KMS-11 (cell line): ENCODE data around the gene FRAT2.
A peak's percentile ranks its signal among the peaks of the same experiment; 100 is the strongest.

Experiments used
- H2AFZ ChIP-seq: fragments of 200-600 bp; sonication (generic); 2 replicates; pipeline ENCODE4 v1.6.1; 2016; ENCODE audit warnings: antibody characterized with exemption, mixed run types, low read depth
- H3K27ac ChIP-seq: fragments of 200-600 bp; sonication (generic); 2 replicates; pipeline ENCODE4 v1.6.1; 2016; ENCODE audit warnings: mild to moderate bottlenecking, mixed run types
- H3K27me3 ChIP-seq: fragments of 200-600 bp; sonication (generic); 2 replicates; pipeline ENCODE4 v1.6.1; 2017; ENCODE audit warnings: mild to moderate bottlenecking, low read depth, mixed run types, moderate library complexity; ENCODE audit not compliant: insufficient read depth
- H3K36me3 ChIP-seq: fragments of 200-600 bp; sonication (generic); 2 replicates; pipeline ENCODE4 v1.6.1; 2017; ENCODE audit warnings: mild to moderate bottlenecking, mixed run types; ENCODE audit not compliant: insufficient read depth
- H3K4me1 ChIP-seq: fragments of 200-600 bp; sonication (generic); 2 replicates; pipeline ENCODE4 v1.6.1; 2016; ENCODE audit warnings: mild to moderate bottlenecking, low read depth, mixed run types; ENCODE audit not compliant: poor library complexity, severe bottlenecking
- H3K4me2 ChIP-seq: fragments of 200-600 bp; sonication (generic); 2 replicates; pipeline ENCODE4 v1.7.0; 2016; ENCODE audit warnings: mild to moderate bottlenecking, mixed run types
- H3K4me3 ChIP-seq: fragments of 200-600 bp; sonication (generic); IDR thresholded peaks from 2 replicates; pipeline ENCODE4 v1.6.1; 2017; ENCODE audit warnings: low read depth, low read length, mixed read lengths; ENCODE audit not compliant: insufficient read depth
- H3K79me2 ChIP-seq: fragments of 200-600 bp; sonication (generic); 2 replicates; pipeline ENCODE4 v1.6.1; 2016; ENCODE audit warnings: low read depth, mixed run types; ENCODE audit not compliant: insufficient read depth
- H3K9ac ChIP-seq: fragments of 200-600 bp; sonication (generic); 2 replicates; pipeline ENCODE4 v1.6.1; 2016; ENCODE audit warnings: mild to moderate bottlenecking, mixed run types
- H4K20me1 ChIP-seq: fragments of 200-600 bp; sonication (generic); 2 replicates; pipeline ENCODE4 v1.6.1; 2016; ENCODE audit warnings: mild to moderate bottlenecking, mixed run types; ENCODE audit not compliant: insufficient read depth
- TF ChIP-seq, protein P1 (sequence below): fragments of 200-600 bp; sonication (generic); conservative IDR thresholded peaks from 2 replicates; pipeline ENCODE4 v1.6.1; 2017; ENCODE audit warnings: low read depth, mild to moderate bottlenecking, antibody characterized with exemption, low read length, moderate library complexity, mixed read lengths

Gene FRAT2

GRCh38 chr10:97300980-97301379, 33.5 kb downstream of the FRAT2 start:
- no peak overlapping the region for H3K9ac ChIP-seq
- H2AFZ ChIP-seq, result no peak overlapping the region
- TF ChIP-seq, protein P1, sequence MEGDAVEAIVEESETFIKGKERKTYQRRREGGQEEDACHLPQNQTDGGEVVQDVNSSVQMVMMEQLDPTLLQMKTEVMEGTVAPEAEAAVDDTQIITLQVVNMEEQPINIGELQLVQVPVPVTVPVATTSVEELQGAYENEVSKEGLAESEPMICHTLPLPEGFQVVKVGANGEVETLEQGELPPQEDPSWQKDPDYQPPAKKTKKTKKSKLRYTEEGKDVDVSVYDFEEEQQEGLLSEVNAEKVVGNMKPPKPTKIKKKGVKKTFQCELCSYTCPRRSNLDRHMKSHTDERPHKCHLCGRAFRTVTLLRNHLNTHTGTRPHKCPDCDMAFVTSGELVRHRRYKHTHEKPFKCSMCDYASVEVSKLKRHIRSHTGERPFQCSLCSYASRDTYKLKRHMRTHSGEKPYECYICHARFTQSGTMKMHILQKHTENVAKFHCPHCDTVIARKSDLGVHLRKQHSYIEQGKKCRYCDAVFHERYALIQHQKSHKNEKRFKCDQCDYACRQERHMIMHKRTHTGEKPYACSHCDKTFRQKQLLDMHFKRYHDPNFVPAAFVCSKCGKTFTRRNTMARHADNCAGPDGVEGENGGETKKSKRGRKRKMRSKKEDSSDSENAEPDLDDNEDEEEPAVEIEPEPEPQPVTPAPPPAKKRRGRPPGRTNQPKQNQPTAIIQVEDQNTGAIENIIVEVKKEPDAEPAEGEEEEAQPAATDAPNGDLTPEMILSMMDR, result no peak
- H3K4me3 ChIP-seq, result no peak overlapping the region
- H3K27ac ChIP-seq, result no peak overlapping the region
- H3K27me3 ChIP-seq, result no peaks in the 10 kb centered on the region
- H3K79me2 ChIP-seq, result no peaks in the 10 kb centered on the region
- H3K36me3 ChIP-seq, result no peaks in the 10 kb centered on the region
- H3K4me1 ChIP-seq, result peaks cover 4% of the 10 kb centered on the region
- no peaks in the 10 kb centered on the region for H4K20me1 ChIP-seq
- H3K4me2 ChIP-seq, result no peak overlapping the region

DNA sequence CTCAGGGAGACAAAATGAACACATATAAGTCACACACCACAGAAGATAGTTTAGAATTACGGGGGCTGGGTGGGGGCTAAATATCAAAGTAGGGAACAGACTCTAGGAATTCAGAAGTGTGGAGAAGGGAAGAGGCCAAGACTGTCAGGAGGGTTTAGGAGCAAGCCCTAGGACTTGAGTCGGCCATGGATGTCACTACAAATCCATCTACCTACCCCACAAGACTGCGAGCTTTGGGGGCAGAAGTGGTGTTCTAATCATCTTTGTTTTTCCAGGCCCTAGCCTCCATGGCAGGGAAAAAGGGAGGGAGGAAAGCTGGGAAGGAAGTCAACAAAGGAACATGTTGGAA, 36.3 kb downstream of the FRAT2 start:
- H3K27ac ChIP-seq, result no peak overlapping the region
- no peak overlapping the region for H2AFZ ChIP-seq

GRCh38 chr10:97297556-97298222, 36.8 kb downstream of the FRAT2 start:
- Histone ChIP-seq H3K27ac (no peak overlapping the region), H3K36me3 (no peaks in the 10 kb centered on the region), H3K4me2 (no peak overlapping the region), H2AFZ (no peak overlapping the region), H3K79me2 (no peaks in the 10 kb centered on the region), H3K27me3 (no peaks in the 10 kb centered on the region), H4K20me1 (no peaks in the 10 kb centered on the region), H3K4me1 (peaks cover 8% of the 10 kb centered on the region), H3K9ac (no peak overlapping the region), H3K4me3 (no peak overlapping the region)
- TF ChIP-seq, protein P1, result no peak

More for the DNA sequence above, 36.3 kb downstream of the FRAT2 start:
- Histone ChIP-seq H3K36me3 (no peaks in the 10 kb centered on the region), H3K4me1 (peaks cover 4% of the 10 kb centered on the region), H4K20me1 (no peaks in the 10 kb centered on the region), H3K4me3 (no peak overlapping the region), H3K27me3 (no peaks in the 10 kb centered on the region), H3K4me2 (no peak overlapping the region), H3K9ac (no peak overlapping the region), H3K79me2 (no peaks in the 10 kb centered on the region)
- TF ChIP-seq, protein P1, result no peak

DNA sequence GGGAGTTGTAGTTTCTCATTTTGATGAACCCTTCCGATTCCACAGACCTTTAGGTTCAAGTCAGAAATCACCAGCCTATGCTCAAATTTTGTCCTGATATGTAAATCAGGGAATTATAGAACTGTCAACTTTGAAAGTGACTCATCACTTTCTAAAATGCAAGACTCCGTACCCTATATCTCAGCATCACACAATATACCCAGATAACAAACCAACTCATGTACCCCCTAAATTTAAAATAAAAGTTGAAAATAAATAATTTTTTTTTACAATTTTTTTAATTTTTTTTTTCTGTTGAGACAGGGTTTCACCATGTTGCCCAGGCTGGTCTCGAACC, 41.7 kb downstream of the FRAT2 start:
- H4K20me1 ChIP-seq, result no peaks in the 10 kb centered on the region
- H3K4me1 ChIP-seq, result peaks cover 13% of the 10 kb centered on the region
- no peak overlapping the region for H3K27ac ChIP-seq
- peaks cover 22% of the 10 kb centered on the region for H3K79me2 ChIP-seq
- no peaks in the 10 kb centered on the region for H3K36me3 ChIP-seq
- H3K27me3 ChIP-seq, result no peaks in the 10 kb centered on the region
- no peak overlapping the region for H3K9ac ChIP-seq
- peak overlapping the region; percentile 81; the same call in 1 of the 2 replicates for H2AFZ ChIP-seq
- H3K4me2 ChIP-seq, result no peak overlapping the region
- H3K4me3 ChIP-seq, result no peak overlapping the region
- TF ChIP-seq, protein P1, result no peak
